Breast epithelium (tissue), 3 donors: Measurements from ENCODE around the gene P3H4.

ENCODE experiments used
- CTCF ChIP-seq, 3 donors: fragments of 450-650 bp; IDR thresholded peaks; one replicate each; pipeline ENCODE4 v1.5.1; 2016 to 2017; ENCODE audit warnings: antibody characterized with exemption in 3 of 3, mild to moderate bottlenecking in 3 of 3, moderate library complexity in 3 of 3
- POLR2A ChIP-seq: fragments of 450-650 bp; IDR thresholded peaks from one replicate; pipeline ENCODE4 v1.6.1; 2016; ENCODE audit warnings: antibody characterized with exemption, mild to moderate bottlenecking, moderate library complexity

DNA sequence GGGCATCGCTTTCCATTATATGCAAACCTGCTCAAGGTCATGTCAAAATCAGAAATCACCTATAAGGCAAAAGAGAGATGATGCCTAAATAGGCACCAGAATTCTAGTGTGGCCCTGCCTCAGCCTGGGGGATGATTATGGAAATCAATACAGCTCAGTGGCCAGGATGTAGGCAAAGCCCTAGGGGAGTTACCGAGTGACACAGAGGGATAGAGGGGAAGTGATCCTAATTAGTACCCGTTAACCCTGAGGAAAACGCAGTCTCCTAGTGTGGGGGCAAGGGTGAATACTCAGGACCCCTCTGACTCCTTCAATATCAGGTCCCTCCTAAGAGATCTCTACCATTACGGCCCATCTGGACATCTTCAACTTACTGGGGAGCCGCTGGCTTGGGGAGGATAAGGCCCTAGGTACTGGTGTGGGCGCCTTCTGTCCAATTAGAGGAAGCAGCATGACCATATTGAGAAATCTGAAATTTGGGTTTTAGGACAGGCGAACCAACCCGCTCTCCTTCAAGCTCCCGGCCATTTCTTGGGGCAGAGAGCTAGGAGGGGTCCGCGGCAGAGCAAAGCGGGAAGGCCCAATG is 23.6 kb upstream of the P3H4 start:
- TF ChIP-seq CTCF (IDR thresholded peaks at IDR 0.05) (no peak), POLR2A (no peak)
